ENCODE results near the gene RPL29. TPM values are rescaled to one million over a fixed set of nuclear protein-coding genes. Genes with fewer than 3 reads are reported as not detected.

Gene RPL29
- total RNA-seq, 1 donor from 2014 or later: 1,666 TPM

DNA sequence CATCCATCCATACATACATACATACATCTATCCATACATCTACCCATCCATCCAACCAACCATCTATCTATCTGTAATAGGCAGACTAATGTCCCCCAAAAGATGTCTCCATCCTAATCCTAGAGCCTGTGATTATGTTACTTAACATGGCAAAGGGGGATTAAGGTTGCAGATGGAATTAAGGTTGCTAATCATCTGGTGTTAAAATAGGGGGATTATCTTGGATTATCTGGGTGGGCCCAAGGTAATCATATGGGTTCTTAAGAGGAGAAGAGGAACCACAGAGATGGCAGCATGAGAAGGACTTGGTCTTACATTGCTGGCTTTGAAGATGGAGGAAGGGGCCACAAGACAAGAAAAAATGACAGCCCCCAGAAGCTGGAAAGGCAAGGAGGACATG is 14.7 kb upstream of the RPL29 start:
- H3K9me3 Mint-ChIP-seq: no peaks in the 10 kb centered on the region
- no peak overlapping the region for H3K27ac Mint-ChIP-seq
- no peaks in the 10 kb centered on the region for H3K36me3 Mint-ChIP-seq (ENCODE audit: low read depth)

DNA sequence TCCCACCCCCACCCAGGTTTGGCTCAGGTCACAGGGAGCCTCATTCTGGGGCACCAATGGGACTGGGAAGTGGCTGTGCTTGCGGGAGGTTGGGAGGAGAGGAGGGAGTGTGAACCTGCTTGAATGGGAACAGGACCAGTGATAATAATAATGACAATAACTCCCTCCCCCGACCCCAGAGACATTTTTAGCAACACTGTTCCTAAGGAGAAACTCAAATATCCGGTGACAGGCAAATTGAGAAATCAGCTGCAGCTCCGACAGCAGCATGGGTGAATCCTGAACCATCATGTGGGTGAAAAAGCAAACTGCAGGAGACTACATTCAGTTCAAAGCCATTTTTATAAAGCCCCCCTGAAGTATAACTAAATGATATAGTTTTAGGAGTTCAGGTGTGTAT is 11.6 kb upstream of the RPL29 start:
- H3K4me3 Mint-ChIP-seq (ENCODE audit: low read depth): no peak overlapping the region
- intact Hi-C loops (cut with micrococcal nuclease): no loop called here
- H3K4me1 Mint-ChIP-seq (ENCODE audit: low read depth): peaks cover 9% of the 10 kb centered on the region
- DNase-seq (ENCODE audit: low spot score): no peak
- no peaks in the 10 kb centered on the region for H3K36me3 Mint-ChIP-seq (ENCODE audit: low read depth)
- H3K27ac Mint-ChIP-seq: no peak overlapping the region
- no peaks in the 10 kb centered on the region for H3K9me3 Mint-ChIP-seq
- peaks cover 5% of the 10 kb centered on the region for H3K27me3 Mint-ChIP-seq (ENCODE audit: low read depth)

More for the DNA sequence above, 14.7 kb upstream of the RPL29 start:
- DNase-seq (ENCODE audit: low spot score): no peak
- H3K4me1 Mint-ChIP-seq (ENCODE audit: low read depth): peaks cover 8% of the 10 kb centered on the region
- no peak overlapping the region for H3K4me3 Mint-ChIP-seq (ENCODE audit: low read depth)
- H3K27me3 Mint-ChIP-seq (ENCODE audit: low read depth): peaks cover 4% of the 10 kb centered on the region
- intact Hi-C loops (cut with micrococcal nuclease): no loop called here

DNA sequence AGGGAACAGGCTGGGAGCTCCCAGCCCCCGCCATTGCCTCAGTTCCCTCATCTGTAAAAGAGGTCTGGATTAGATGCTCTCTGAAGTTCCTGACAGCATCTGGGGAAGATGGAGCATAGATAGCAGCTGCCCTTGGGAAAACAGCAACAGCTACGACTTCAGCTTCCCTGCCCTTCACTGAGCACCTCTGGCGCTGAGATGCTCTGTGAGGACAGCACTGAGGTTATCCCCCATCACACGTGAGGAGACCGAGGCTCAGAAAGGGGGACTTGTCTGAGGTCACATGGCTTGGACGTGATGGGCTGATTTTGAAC is 11.1 kb upstream of the RPL29 start:
- no peak for DNase-seq (ENCODE audit: low spot score)
- Mint-ChIP-seq H3K36me3 (ENCODE audit: low read depth) (no peaks in the 10 kb centered on the region), H3K27ac (no peak overlapping the region), H3K9me3 (no peaks in the 10 kb centered on the region), H3K27me3 (ENCODE audit: low read depth) (peaks cover 4% of the 10 kb centered on the region), H3K4me3 (ENCODE audit: low read depth) (no peak overlapping the region), H3K4me1 (ENCODE audit: low read depth) (peaks cover 11% of the 10 kb centered on the region)
- intact Hi-C loops (cut with micrococcal nuclease): no loop called here

DNA sequence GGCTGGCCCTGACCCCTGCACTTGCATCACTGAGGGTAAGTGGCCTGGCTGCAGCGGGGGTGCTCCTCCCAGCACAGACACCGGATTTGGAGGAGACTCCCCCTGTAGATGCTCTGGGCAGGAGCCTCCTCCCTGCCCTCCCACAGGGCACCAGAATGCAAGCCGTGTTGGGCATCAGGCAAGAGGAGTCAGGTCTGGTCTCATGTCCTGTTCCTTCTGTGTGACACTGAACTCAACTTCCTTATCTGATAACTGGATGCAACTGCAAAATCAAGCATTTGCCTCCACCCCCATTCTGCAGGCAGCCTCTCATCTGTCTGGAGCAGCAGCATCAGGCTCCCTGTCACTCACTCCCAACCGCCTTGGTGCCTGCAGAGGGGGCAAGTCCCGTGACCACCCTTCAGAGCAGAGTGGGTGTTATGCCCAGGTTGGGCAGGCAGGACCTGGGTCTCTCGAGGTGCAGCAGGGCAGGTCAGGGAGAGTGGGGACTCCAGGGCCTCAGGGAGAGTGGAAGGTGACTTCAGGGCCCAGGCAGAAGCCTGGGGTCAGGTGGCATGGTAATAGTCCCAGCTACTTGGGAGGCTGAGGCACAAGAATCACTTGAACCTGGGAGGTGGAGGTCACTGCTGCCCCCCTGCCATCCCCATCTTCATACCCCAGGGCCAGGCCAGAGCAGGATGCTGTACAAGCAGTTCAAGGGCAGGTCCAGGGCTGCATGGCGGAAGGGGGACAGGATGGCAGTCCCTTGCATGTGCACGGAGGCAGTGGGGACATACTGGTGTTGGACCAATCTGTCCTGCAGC is 10.5 kb upstream of the RPL29 start:
- H3K27me3 Mint-ChIP-seq (ENCODE audit: low read depth): peaks cover 4% of the 10 kb centered on the region
- H3K36me3 Mint-ChIP-seq (ENCODE audit: low read depth): no peaks in the 10 kb centered on the region
- H3K4me1 Mint-ChIP-seq (ENCODE audit: low read depth): peaks cover 13% of the 10 kb centered on the region
- H3K27ac Mint-ChIP-seq: no peak overlapping the region
- intact Hi-C loops (cut with micrococcal nuclease): no loop called here
- DNase-seq (ENCODE audit: low spot score): no peak
- H3K9me3 Mint-ChIP-seq: no peaks in the 10 kb centered on the region
- H3K4me3 Mint-ChIP-seq (ENCODE audit: low read depth): no peak overlapping the region

DNA sequence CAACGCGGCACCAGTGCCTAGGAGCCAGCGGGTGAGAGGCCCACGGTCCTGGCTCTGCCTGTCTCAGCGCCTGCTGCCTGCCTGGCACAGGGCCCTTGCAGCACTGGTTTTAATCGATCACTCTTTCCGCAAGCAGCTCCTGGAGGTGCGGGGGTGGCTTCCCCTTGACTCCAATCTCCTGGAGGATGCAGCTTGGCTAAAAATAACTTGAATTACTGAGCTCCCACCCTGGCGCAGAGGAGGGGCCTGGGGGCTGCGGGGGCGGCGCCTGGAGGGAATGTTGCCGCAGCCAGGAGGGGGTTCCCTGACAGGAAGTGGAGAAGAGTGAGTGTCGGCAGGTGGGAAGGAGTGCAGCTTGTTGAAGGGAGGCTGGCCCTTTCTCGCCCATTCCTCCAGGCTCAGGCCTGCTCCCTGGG is 9.9 kb upstream of the RPL29 start:
- no peak overlapping the region for H3K27ac Mint-ChIP-seq
- no peaks in the 10 kb centered on the region for H3K36me3 Mint-ChIP-seq (ENCODE audit: low read depth)
- intact Hi-C loops (cut with micrococcal nuclease): no loop called here
- H3K27me3 Mint-ChIP-seq (ENCODE audit: low read depth): peaks cover 4% of the 10 kb centered on the region
- no peak overlapping the region for H3K4me3 Mint-ChIP-seq (ENCODE audit: low read depth)
- H3K4me1 Mint-ChIP-seq (ENCODE audit: low read depth): peaks cover 13% of the 10 kb centered on the region
- H3K9me3 Mint-ChIP-seq: no peaks in the 10 kb centered on the region
- DNase-seq (ENCODE audit: low spot score): no peak

DNA sequence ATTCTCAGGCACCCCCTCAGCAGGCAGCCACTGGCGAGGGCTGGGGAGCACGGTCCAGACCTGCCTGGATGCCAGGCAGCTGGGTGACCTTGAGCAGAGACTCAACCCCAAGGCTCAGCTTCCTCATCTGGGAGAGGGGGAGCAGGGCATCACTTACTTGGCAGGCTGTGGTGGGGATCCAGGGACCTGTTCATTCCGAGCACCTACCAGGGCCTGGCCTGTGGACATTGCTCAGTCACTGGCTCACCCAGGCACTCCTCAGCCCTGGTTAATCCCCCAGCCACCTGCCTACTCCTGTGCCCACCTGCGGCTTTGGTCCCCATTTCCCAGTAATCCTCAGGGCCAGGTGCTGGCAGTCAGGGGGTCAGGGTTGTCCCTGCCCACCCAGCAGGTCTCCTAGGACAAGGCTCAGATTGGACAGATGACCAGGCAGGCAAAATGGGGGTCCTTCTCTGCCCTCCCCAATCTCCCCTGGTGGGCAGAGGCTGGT is 9.3 kb upstream of the RPL29 start:
- Mint-ChIP-seq H3K4me3 (ENCODE audit: low read depth) (no peak overlapping the region), H3K9me3 (no peaks in the 10 kb centered on the region), H3K27ac (no peak overlapping the region), H3K27me3 (ENCODE audit: low read depth) (peaks cover 3% of the 10 kb centered on the region), H3K4me1 (ENCODE audit: low read depth) (peaks cover 13% of the 10 kb centered on the region), H3K36me3 (ENCODE audit: low read depth) (no peaks in the 10 kb centered on the region)
- no peak for DNase-seq (ENCODE audit: low spot score)
- intact Hi-C loops (cut with micrococcal nuclease): no loop called here

DNA sequence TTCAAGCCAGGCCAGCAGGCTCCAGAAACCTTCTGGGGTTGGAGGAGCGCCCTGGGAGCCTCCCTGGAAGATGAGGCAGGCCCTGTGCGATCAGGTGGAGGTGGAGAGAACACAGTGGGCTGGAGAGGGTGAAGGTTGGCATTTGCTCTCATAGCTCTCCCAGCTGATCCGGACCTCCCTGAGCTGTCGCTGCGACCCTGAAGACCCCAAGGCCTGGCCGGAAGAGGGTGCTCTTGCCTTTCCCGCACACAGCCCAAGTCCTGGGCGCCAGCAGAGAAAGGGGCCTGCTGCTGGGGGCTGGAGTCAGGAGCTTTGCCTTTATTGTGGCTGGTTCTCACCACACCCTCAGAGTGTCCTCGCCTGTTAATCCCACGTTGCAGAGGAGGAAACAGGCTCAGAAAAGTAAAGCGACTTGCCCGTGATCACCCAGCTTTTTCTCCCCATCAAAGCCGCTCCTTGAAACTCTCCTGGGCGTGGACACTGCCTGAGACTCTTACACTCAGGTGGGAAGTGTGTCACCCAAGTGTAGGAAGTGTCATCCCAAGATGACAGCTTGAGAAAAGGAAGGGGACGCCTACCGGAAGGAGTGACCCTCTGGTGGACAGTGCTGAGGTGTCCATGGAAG is 8.6 kb upstream of the RPL29 start:
- DNase-seq (ENCODE audit: low spot score): no peak
- Mint-ChIP-seq H3K27me3 (ENCODE audit: low read depth) (peaks cover 8% of the 10 kb centered on the region), H3K4me3 (ENCODE audit: low read depth) (no peak overlapping the region), H3K27ac (no peak overlapping the region), H3K9me3 (no peaks in the 10 kb centered on the region), H3K4me1 (ENCODE audit: low read depth) (peaks cover 13% of the 10 kb centered on the region), H3K36me3 (ENCODE audit: low read depth) (no peaks in the 10 kb centered on the region)
- intact Hi-C loops (cut with micrococcal nuclease): no loop called here

DNA sequence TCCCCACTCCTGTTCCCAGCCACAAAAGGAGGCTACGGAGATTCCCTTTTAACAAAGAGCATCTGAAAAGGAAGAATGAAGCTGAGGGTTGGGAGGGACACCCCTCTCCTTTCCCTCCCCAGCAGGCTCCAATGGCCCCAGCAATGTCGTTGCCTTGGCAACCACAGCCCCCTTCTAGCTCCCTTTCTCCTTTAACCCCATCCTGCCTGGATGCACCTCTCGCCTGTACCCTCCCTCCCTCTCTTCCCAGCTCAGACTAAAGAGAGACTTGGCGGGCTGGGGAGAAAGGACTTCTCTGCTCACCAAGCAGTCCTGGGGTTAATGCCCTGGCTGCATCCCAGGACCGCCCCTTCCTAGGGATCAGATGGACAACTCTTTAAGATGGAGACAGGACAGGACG is 7.1 kb upstream of the RPL29 start:
- intact Hi-C loops (cut with micrococcal nuclease): no loop called here
- Mint-ChIP-seq H3K36me3 (ENCODE audit: low read depth) (no peaks in the 10 kb centered on the region), H3K27ac (no peak overlapping the region), H3K9me3 (no peaks in the 10 kb centered on the region), H3K4me1 (ENCODE audit: low read depth) (peaks cover 15% of the 10 kb centered on the region), H3K27me3 (ENCODE audit: low read depth) (peaks cover 14% of the 10 kb centered on the region), H3K4me3 (ENCODE audit: low read depth) (no peak overlapping the region)
- no peak for DNase-seq (ENCODE audit: low spot score)

DNA sequence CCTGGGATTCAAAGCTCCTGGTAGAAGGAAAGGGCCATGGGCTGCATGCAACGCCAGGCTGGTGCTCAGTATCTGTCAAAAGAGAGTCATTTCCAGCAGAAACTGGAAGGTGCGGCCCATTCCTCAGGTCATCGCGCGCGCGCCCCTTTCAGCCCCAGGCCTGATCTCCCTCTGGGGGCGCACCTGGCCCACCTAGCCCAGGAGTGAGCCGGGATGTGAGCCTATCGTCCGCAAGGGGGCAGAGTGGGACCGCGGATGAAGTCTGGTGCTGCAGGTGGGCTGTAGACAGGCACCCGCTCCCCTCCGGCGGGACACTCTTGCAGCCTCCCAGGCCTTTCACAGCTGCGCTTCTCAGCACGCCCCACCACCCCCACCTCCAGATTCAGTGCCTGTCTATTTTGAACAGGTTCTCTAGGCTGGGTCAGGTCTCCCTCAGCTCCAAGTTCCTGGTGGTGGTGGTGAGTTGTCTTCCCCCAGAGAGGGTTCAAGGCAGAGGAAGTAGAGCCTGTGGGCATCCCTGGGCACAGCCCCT is 5.8 kb upstream of the RPL29 start:
- intact Hi-C loops (cut with micrococcal nuclease): loop anchor here (1.0 to 2.0 kb wide), 3 partner anchors 51 to 143 kb away; no protein-coding TSS in a partner anchor
- H3K4me1 Mint-ChIP-seq (ENCODE audit: low read depth): peaks cover 13% of the 10 kb centered on the region
- no peaks in the 10 kb centered on the region for H3K9me3 Mint-ChIP-seq
- no peak overlapping the region for H3K4me3 Mint-ChIP-seq (ENCODE audit: low read depth)
- no peaks in the 10 kb centered on the region for H3K36me3 Mint-ChIP-seq (ENCODE audit: low read depth)
- peak; percentile 77 for DNase-seq (ENCODE audit: low spot score)
- H3K27me3 Mint-ChIP-seq (ENCODE audit: low read depth): peaks cover 17% of the 10 kb centered on the region
- no peak overlapping the region for H3K27ac Mint-ChIP-seq

DNA sequence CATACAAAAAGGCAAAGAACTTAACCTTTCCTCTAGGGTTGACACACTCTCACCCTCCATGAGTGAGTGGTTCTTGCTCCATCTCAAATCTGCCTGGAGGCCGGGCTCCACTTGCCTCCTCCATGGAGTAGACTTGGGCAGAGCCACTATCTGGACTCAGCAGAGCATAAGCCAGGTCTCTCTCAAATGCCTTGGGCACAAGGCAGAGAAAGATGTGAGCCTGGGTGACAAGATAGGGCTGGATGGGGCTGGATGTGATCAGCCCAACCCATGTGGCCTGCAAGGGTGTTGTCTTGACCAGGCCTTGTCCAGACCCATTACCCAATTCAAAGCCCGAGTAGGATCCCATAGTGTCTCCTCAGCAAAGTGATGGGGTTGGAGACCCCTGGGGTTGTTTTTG is 4.2 kb upstream of the RPL29 start:
- intact Hi-C loops (cut with micrococcal nuclease): loop anchor here (2.0 to 5.0 kb wide), 2 partner anchors 53 to 197 kb away; partner anchors contain the start of gene ALAS1
- Mint-ChIP-seq H3K4me1 (ENCODE audit: low read depth) (peaks cover 8% of the 10 kb centered on the region), H3K27ac (no peak overlapping the region), H3K9me3 (no peaks in the 10 kb centered on the region), H3K36me3 (ENCODE audit: low read depth) (peaks cover 10% of the 10 kb centered on the region), H3K4me3 (ENCODE audit: low read depth) (no peak overlapping the region), H3K27me3 (ENCODE audit: low read depth) (peaks cover 17% of the 10 kb centered on the region)
- no peak for DNase-seq (ENCODE audit: low spot score)

DNA sequence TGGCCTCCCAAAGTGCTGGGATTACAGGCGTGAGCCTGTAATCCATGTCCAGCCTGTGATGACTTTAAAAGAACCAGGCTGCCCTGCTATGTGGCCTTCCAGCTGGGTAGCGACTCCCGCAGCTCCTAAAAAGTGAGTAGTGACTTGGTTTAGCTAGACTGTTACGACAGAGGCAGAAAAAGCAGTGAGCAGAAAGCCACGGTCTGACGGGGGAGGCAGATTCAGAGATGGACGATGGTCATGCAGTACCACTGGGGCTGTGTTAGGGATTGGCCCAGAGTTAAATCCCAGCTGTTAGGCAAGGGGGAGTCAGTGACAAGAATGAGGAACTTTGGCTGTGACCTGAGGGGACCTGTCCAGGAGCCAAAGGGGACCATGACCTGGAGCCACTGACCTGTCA is 3.1 kb upstream of the RPL29 start:
- intact Hi-C loops (cut with micrococcal nuclease): loop anchor here (5.0 kb wide), 1 partner anchor 199 kb away; the partner anchor contains the start of gene ALAS1
- no peak for DNase-seq (ENCODE audit: low spot score)
- peaks cover 17% of the 10 kb centered on the region for H3K4me1 Mint-ChIP-seq (ENCODE audit: low read depth)

DNA sequence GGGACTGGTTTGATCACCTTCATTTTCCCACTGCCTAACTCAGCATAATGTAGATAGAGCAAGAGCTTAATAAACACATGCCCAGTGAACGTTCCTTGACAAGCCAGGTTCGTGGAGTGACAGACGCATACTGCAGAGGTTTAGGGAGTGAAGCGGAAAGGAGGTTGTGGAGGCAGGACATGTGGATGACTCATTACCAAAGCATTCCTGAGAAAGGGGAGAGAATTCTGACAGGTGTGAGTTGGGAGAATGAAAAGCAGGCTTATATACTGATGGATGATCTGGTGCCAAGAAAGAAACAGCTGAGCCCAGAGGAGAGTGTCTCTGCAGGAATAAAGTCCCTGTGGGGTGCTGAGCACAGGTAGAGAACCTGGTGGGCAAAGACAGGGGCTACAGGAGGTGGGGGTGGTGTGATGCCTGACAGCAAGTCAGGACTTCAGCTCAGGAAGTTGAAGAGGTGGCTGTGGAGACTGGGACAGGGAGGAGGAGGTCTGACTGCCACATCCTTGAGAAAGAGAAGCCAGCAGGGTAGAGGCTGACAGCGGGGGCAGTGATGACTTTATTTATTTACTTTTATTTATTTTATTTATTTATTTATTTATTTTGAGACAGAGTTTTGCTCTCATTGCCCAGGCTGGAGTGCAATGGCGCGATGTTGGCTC is 2.4 kb upstream of the RPL29 start:
- DNase-seq (ENCODE audit: low spot score): no peak
- Mint-ChIP-seq H3K9me3 (no peaks in the 10 kb centered on the region), H3K4me1 (ENCODE audit: low read depth) (peaks cover 20% of the 10 kb centered on the region), H3K27me3 (ENCODE audit: low read depth) (peaks cover 17% of the 10 kb centered on the region), H3K27ac (no peak overlapping the region), H3K36me3 (ENCODE audit: low read depth) (peaks cover 27% of the 10 kb centered on the region), H3K4me3 (ENCODE audit: low read depth) (no peak overlapping the region)
- intact Hi-C loops (cut with micrococcal nuclease): loop anchor here (5.0 kb wide), 1 partner anchor 199 kb away; the partner anchor contains the start of gene ALAS1

More for the DNA sequence above, 3.1 kb upstream of the RPL29 start:
- H3K36me3 Mint-ChIP-seq (ENCODE audit: low read depth): peaks cover 21% of the 10 kb centered on the region
- H3K27ac Mint-ChIP-seq: no peak overlapping the region
- H3K9me3 Mint-ChIP-seq: no peaks in the 10 kb centered on the region
- no peak overlapping the region for H3K4me3 Mint-ChIP-seq (ENCODE audit: low read depth)
- peaks cover 17% of the 10 kb centered on the region for H3K27me3 Mint-ChIP-seq (ENCODE audit: low read depth)

All from activated T-helper 2 cell treated with anti-CD3 and anti-CD28 coated beads, Interferon-gamma antibody, Interleukin-2, Interleukin-4, amounts not matched to agents 10 μg/mL and 5 μg/mL and 100 μg/mL, durations not matched to agents 14 hours and 24 hours and 36 hours (primary cell).